Measurements from ENCODE around the gene RHOT2.
A peak's percentile ranks its signal among the peaks of the same experiment; 100 is the strongest.

The RHOT2 gene

GRCh38 chr16:676913-677312 is 9.0 kb downstream of the RHOT2 start:
- no peak overlapping the region for H3K27ac ChIP-seq
- TF ChIP-seq CTCF (IDR thresholded peaks at IDR 0.05): no peak
- no peak for DNase-seq (ENCODE audit: low spot score)

GRCh38 chr16:677316-678190 is 9.6 kb downstream of the RHOT2 start:
- DNase-seq (ENCODE audit: low spot score): no peak
- no peak overlapping the region for H3K27ac ChIP-seq
- TF ChIP-seq CTCF (IDR thresholded peaks at IDR 0.05): no peak
- no peak overlapping the region for H3K4me3 ChIP-seq

More at GRCh38 chr16:676913-677312, 9.0 kb downstream of the RHOT2 start:
- no peak overlapping the region for H3K4me3 ChIP-seq

- TF ChIP-seq CTCF (IDR thresholded peaks at IDR 0.05): no peak
- H3K27ac ChIP-seq: no peak overlapping the region
- no peak for DNase-seq (ENCODE audit: low spot score)
- H3K4me3 ChIP-seq: no peak overlapping the region
Measured at GRCh38 chr16:678209-678857, 10.4 kb downstream of the RHOT2 start.

GRCh38 chr16:678858-679813 is 11.2 kb downstream of the RHOT2 start:
- peak overlapping the region; percentile 97 for H3K4me3 ChIP-seq
- no peak for TF ChIP-seq CTCF (IDR thresholded peaks at IDR 0.05)
- H3K27ac ChIP-seq: peak overlapping the region; percentile 49 to 98
- DNase-seq (ENCODE audit: low spot score): no peak

GRCh38 chr16:679814-680624 is 12.1 kb downstream of the RHOT2 start, which contains the start of gene STUB1:
STUB1 (plus strand) TSS chr16:680410; CDS start chr16:680526, 116 bp downstream.
- Histone ChIP-seq H3K27ac (peak within 1 kb of the TSS; percentile 73 to 98), H3K4me3 (peak within 1 kb of the TSS; percentile 97)
- peak; percentile 91 for DNase-seq (ENCODE audit: low spot score)
- no peak for TF ChIP-seq CTCF (IDR thresholded peaks at IDR 0.05)

- Histone ChIP-seq H3K27ac (peak overlapping the region; percentile 73 to 98), H3K4me3 (peak overlapping the region; percentile 97)
- DNase-seq (ENCODE audit: low spot score): no peak
- TF ChIP-seq CTCF (IDR thresholded peaks at IDR 0.05): no peak
Measured at GRCh38 chr16:680625-680945, 12.7 kb downstream of the RHOT2 start.

Data from coronary artery (tissue), 2 donors.